ENCODE measurements around the gene TACR1. TPM values are rescaled to one million over a fixed set of nuclear protein-coding genes. Genes with fewer than 3 reads are reported as not detected.

Gene TACR1
- polyA plus RNA-seq, 1 of the 3 experiments (the other 2 are of a cell fraction): under 0.01 TPM

DNA sequence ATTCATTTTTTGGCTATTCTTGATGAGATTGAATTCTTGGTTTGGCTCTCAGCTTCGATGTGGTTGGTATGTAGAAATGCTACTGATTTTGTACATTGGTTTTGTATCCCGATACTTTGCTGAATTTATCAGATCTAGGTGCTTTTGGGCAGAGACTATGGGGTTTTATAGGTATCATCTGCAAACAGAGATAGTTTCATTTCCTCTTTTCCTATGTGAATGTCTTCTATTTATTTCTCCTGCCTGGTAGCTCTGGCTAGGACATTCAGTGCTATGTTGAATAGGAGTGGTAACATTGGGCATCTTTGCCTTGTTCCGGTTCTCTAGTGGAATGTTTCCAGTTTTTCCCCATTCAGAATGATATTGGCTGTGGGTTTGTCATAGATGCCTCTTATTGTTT lies 5.5 kb upstream of the TACR1 start (continued):
- no peak for TF ChIP-seq GABPA (IDR thresholded peaks at IDR 0.05; ENCODE audit: low read depth)

DNA sequence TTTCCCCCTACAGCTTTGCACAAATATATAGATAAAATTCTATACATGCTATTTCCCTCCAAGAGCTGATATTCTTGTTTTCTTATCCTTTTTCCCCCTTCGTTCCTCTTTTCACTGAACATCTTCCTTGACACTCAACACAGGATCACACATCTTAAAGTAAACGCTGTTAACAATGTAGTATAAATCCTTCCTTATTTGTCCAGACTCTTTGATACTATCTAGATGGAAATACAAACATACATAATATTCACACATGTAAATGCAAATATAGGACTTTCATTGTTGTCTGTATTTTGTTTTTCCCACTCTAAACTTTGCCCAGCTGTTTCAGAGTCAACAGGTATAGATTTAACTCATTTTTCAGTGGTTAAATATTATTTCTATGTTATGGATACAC lies 3.0 kb upstream of the TACR1 start:
- H3K27ac ChIP-seq (ENCODE audit: low read depth in 2 of 2, low read length in 1 of 2): no peak overlapping the region
- no peak overlapping the region for H3K9ac ChIP-seq
- H3K9me3 ChIP-seq: no peaks in the 10 kb centered on the region
- TF ChIP-seq POLR2AphosphoS5 (IDR thresholded peaks at IDR 0.05; ENCODE audit: low read depth, low read length): no peak
- no peak for TF ChIP-seq YY1 (IDR thresholded peaks at IDR 0.05; ENCODE audit: low read depth)
- no peak for TF ChIP-seq NRF1 (IDR thresholded peaks at IDR 0.05; ENCODE audit: low read depth, low read length)
- TF ChIP-seq MEF2A (IDR thresholded peaks at IDR 0.05; ENCODE audit: borderline replicate concordance, low read depth): no peak
- TF ChIP-seq, protein P1, sequence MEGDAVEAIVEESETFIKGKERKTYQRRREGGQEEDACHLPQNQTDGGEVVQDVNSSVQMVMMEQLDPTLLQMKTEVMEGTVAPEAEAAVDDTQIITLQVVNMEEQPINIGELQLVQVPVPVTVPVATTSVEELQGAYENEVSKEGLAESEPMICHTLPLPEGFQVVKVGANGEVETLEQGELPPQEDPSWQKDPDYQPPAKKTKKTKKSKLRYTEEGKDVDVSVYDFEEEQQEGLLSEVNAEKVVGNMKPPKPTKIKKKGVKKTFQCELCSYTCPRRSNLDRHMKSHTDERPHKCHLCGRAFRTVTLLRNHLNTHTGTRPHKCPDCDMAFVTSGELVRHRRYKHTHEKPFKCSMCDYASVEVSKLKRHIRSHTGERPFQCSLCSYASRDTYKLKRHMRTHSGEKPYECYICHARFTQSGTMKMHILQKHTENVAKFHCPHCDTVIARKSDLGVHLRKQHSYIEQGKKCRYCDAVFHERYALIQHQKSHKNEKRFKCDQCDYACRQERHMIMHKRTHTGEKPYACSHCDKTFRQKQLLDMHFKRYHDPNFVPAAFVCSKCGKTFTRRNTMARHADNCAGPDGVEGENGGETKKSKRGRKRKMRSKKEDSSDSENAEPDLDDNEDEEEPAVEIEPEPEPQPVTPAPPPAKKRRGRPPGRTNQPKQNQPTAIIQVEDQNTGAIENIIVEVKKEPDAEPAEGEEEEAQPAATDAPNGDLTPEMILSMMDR (IDR thresholded peaks at IDR 0.05): no peak
- no peak for TF ChIP-seq NFIC (IDR thresholded peaks at IDR 0.05; ENCODE audit: borderline replicate concordance)
- TF ChIP-seq, protein P2, sequence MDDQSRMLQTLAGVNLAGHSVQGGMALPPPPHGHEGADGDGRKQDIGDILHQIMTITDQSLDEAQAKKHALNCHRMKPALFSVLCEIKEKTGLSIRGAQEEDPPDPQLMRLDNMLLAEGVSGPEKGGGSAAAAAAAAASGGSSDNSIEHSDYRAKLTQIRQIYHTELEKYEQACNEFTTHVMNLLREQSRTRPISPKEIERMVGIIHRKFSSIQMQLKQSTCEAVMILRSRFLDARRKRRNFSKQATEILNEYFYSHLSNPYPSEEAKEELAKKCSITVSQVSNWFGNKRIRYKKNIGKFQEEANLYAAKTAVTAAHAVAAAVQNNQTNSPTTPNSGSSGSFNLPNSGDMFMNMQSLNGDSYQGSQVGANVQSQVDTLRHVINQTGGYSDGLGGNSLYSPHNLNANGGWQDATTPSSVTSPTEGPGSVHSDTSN (IDR thresholded peaks at IDR 0.05): no peak
- TF ChIP-seq SMC3 (IDR thresholded peaks at IDR 0.05; ENCODE audit: low read depth, low read length): no peak
- TF ChIP-seq TEAD4 (IDR thresholded peaks at IDR 0.05; ENCODE audit: borderline replicate concordance, insufficient read depth): no peak
- TF ChIP-seq, protein P3, sequence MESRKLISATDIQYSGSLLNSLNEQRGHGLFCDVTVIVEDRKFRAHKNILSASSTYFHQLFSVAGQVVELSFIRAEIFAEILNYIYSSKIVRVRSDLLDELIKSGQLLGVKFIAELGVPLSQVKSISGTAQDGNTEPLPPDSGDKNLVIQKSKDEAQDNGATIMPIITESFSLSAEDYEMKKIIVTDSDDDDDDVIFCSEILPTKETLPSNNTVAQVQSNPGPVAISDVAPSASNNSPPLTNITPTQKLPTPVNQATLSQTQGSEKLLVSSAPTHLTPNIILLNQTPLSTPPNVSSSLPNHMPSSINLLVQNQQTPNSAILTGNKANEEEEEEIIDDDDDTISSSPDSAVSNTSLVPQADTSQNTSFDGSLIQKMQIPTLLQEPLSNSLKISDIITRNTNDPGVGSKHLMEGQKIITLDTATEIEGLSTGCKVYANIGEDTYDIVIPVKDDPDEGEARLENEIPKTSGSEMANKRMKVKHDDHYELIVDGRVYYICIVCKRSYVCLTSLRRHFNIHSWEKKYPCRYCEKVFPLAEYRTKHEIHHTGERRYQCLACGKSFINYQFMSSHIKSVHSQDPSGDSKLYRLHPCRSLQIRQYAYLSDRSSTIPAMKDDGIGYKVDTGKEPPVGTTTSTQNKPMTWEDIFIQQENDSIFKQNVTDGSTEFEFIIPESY (IDR thresholded peaks at IDR 0.05; ENCODE audit: borderline replicate concordance, low read depth): no peak
- ChIA-PET POLR2A (no interaction called here), CTCF (interaction anchor here (3.8 kb wide), 1 partner anchor 283 kb away, joined by 24 read pairs; no protein-coding TSS in a partner anchor)
- H3K4me2 ChIP-seq: no peak overlapping the region
- no peak overlapping the region for H3K4me3 ChIP-seq (ENCODE audit: low read depth in 2 of 2, low read length in 1 of 2)
- peaks cover 0 to 20% of the 10 kb centered on the region in 2 experiments; a peak in 1 of 4 replicates for H3K4me1 ChIP-seq (ENCODE audit: control insufficient read depth in 1 of 2, insufficient read depth in 2 of 2, low read depth in 1 of 2, low read length in 1 of 2)
- H4K20me1 ChIP-seq (ENCODE audit: insufficient read depth): no peaks in the 10 kb centered on the region
- H3K27me3 ChIP-seq (ENCODE audit: insufficient read depth): peaks cover 56% of the 10 kb centered on the region
- no peak overlapping the region for H2AFZ ChIP-seq (ENCODE audit: low read depth)
- no peaks in the 10 kb centered on the region for H3F3A ChIP-seq (replicated peaks; ENCODE audit: insufficient read depth)
- no peaks in the 10 kb centered on the region for H3K9me2 ChIP-seq
- H3K36me3 ChIP-seq (replicated peaks in 1 of 2; ENCODE audit: control insufficient read depth in 1 of 2, insufficient read depth in 2 of 2, low read length in 1 of 2): no peaks in the 10 kb centered on the region
- H3K79me2 ChIP-seq (ENCODE audit: insufficient read depth): no peaks in the 10 kb centered on the region
- no peak for DNase-seq
- 35% methylated on average over 2 of the region's 2 CpGs for WGBS (ENCODE audit: low lambda C conversion rate)
